HG02870 (cell line): ENCODE data around the gene NTSR2.

Experiments
- ATAC-seq: cut with Tn5 transposase; IDR thresholded peaks from one replicate; pipeline ENCODE4 v1.9.1; 2021; ENCODE audit warnings: mild to moderate bottlenecking, moderate library complexity; ENCODE audit not compliant: unreplicated experiment

Gene NTSR2

DNA sequence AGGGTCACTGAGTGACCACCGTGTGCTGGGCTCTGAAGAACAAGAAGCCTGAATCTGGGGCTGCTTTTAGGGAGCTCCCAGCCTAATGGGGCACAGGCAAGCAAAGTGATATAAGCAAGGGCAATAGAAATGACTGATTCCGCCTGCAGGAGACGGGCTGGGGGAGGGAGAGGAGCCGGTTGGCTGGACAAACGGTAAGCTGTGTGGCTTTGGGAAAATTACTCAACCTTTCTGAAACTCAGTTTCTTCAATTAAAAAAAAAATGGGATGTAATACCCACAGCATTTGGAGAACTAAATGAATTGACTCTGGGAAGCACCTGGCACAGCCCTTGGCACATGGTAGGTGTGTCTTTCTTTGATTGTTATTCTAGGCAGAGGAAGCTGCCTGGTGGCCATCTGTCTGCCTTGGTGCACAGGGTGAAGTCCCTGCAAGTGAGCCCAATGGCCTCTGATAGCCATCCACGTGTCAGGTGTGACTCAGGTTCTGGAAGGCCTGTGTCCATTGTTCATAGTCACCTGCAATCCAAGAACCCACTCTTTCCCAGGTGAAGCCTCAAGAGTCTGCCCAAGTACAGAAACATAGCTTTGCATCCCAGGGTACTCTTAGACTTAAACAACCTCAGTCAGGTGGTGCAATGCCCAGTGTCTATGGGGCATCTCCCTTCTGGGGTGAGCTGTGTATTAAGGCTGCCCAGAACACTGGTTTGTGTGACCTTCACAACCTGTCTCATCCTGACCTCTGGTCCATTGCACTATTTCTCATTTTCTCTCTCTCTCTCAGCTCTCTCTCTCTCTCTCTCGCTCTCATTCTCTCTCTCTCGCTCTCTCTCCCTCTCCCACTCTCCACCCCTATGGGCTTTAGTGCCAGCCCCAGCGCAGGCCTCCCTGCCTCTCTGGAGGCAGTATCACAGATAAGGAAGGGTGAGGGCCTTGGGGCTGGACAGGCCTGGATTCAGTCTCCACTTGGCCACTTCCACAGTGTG, 30.0 kb upstream of the NTSR2 start:
- no peak for ATAC-seq

- no peak for ATAC-seq
These were observed 28.3 kb upstream of the NTSR2 start for GRCh38 chr2:11698009-11698922.

GRCh38 chr2:11697103-11697871, 27.3 kb upstream of the NTSR2 start:
- no peak for ATAC-seq

- no peak for ATAC-seq
These were observed 26.7 kb upstream of the NTSR2 start for GRCh38 chr2:11696736-11697102.

DNA sequence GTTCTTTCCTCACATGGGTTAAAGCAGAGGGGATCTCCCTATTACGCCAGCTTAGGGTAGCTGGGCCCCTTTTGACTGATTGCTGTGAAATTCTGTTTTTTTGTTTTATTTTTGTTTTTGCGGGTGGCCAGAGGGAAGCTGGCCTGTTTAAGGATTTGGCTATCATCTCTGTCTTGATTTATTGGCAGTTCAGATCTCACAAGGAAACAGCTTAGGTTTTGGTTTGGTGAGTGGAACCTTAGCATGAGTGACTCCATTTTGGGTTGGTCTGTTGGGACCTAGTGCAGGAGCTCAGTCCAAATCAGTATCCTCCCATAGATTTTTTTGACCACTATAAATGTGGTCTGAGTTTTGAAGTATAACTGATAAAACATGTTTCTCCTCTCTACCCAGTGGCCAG, 25.6 kb upstream of the NTSR2 start:
- ATAC-seq = no peak

DNA sequence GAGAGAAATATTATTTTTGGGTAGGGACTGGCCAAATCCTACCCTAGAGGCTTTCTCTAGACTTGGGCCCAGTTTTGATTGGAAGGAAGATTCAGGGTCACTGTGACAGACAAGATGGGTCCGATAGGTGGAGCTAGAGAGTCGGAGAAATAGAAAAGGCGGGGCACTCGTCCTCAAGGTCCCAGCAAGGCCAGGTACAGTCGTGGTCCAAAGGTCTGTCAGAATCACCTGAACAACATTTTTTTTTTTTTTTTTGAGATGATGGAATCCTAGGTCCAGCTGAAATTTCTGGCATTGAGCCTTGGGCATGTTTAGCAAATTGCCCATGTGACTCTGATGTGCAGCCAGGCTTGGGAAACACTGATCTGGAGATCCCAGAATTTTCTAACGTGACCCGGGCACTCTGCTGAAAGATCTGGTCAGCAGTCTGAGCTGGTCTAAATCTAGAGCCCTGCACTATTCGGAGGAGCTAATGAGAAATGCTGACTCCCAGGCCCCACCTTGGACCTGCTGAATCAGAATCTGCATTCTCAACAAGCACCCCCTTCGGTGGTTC, 23.0 kb upstream of the NTSR2 start:
- ATAC-seq = peak; percentile 67

DNA sequence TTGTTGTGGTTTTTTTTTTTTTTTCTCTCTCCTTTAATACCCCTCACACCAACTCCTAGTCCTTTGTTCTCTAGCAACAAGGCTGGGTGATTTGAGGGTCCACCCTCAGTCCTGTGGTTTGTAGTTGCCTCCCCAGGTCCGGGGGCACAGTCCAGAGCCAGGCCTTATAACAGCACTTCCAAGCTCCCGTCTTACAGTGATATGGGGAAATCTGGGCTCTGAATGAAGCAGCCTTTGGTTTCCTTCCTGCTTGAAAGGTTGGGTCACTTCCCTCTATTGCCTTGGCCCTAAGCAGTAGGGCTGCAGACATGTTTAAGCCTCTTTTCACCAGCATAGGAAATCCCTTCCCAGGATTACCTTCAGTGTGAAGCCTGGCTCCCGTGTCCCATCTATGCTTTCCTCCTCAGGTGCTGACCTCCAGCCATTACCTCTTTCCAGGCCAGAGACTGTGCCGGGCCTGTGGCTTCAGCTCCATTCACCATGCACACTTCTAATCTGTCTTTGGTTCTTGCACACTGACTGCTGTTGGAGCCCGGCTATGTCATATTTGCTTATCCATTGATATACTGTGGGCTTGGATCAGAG, 21.2 kb upstream of the NTSR2 start:
- ATAC-seq = no peak

DNA sequence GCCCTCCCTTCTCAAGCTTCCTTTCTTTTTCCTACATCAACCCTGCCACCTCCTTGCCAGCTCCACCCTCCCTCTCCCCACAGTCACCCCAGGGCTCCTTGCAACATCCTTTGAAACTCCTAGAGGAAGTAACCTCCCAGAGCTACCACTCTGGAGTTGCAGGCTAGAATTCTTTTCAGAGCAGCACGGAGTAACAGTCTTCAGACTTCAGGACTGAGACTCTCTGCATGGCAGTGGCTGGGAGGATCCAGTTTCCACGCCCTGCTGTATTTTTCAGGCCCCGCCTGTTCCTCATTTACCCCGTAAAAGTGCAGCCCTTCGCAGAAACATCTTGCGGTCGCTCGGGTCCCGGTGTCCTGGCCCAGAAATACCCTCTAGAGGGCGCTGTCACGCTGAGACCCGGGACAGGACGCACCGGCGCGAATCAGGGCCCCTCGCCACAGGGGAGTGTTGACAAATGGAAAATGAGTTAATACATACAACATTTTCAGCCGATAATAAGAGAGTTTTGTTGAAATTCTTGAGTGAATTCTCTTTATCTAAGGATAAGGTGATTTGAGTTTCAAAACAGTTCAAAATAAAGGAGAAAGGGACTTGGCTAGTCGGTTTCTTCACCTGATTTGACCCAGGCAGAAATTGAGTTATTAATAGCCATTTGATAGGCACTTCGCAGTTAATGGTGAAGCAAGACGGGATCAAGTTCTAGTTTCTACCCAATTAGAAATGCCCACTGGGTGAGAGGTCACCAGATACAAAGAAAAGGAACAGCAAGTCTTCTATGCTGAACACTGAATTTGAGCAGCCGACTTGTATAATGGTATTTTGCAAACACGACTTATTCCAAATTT, 18.5 kb upstream of the NTSR2 start:
- peak; percentile 70 for ATAC-seq

- no peak for ATAC-seq
These were observed 17.7 kb upstream of the NTSR2 start for GRCh38 chr2:11687736-11688135.

DNA sequence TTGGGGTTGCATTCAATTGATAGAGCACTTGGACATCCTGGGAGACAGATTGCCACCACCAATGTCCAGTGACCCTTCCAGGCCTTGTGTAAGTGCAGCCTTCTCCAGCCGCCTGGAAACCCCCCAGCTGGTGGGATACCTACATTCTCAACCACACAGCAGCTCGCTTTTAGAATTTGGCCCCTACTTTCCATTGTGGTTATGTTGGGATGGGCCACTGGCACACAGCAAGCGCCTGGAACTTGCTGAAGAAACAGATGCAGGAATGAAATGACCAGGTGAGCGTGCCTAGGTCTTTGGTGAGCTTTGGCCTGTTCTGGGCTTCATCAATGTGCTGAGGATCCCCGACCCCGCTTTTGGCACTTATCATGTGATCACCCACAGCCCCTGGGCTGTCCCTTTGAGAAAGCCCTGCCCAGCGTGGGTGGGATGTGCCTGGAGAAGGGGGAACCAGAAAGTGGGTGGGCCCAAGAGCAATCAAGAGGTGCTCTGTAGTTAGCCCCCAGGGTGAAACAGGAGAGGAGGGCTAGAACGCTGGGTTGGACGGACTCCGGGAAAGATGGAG, 16.0 kb upstream of the NTSR2 start:
- no peak for ATAC-seq

GRCh38 chr2:11684894-11685460, 15.0 kb upstream of the NTSR2 start:
- no peak for ATAC-seq

GRCh38 chr2:11683966-11684365, 14.0 kb upstream of the NTSR2 start:
- no peak for ATAC-seq

GRCh38 chr2:11683476-11683875, 13.5 kb upstream of the NTSR2 start:
- ATAC-seq = no peak

- no peak for ATAC-seq
These were observed 12.6 kb upstream of the NTSR2 start for GRCh38 chr2:11682590-11682915.

- no peak for ATAC-seq
These were observed 12.0 kb upstream of the NTSR2 start for GRCh38 chr2:11681722-11682589.

DNA sequence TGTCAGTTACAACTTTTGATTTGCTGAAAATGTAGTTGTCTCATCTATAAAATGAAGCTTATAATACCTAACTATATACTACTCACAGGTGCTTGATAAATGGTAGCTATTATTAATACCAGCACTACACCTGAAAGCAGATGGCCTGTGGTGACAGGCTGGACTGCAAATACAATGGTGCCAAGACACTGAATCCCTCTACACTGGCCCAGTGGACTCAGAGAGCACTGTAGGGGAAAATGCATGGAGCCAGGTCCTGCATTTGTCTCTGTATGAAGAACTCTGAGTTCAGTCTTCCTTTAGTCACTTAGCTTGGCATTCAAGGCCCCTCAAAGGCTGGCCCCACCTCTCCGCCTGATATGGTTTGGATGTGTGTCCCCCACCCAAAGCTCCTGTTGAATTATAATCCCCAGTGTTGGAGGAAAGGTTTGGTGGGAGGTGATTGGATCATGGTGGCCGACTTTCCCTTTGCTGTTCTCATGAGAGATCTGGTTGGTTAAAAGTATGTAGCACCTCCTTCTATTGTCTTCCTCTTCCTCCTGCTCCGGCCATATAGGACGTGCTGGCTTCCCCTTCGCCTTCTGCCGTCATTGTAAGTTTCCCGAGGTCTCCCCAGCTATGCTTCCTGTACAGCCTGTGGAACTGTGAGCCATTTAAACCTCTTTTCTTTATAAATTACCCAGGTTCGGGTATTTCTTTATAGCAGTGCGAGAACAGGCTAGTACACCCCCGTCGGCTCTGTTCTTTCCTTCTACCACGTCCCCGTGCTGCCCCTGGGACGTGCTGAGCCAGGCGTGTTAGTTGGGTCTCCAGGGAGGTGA, 11.1 kb upstream of the NTSR2 start:
- no peak for ATAC-seq
